ENCODE data around the gene BCHE.
A peak's percentile ranks its signal among the peaks of the same experiment; 100 is the strongest.
"Not testable (repeated sequence)": the region's sequence is repeated elsewhere in the genome, so short reads cannot be mapped to it uniquely, and the experiment has no call there.

The BCHE gene

GRCh38 chr3:165817160-165817709 is 20.0 kb downstream of the BCHE start:
- no peak for FAIRE-seq

GRCh38 chr3:165816209-165816608 is 21.0 kb downstream of the BCHE start:
- FAIRE-seq (no peak), DNase-seq (ENCODE audit: low spot score) (no peak)

More at GRCh38 chr3:165817160-165817709, 20.0 kb downstream of the BCHE start:
- DNase-seq (ENCODE audit: low spot score), result no peak

DNA sequence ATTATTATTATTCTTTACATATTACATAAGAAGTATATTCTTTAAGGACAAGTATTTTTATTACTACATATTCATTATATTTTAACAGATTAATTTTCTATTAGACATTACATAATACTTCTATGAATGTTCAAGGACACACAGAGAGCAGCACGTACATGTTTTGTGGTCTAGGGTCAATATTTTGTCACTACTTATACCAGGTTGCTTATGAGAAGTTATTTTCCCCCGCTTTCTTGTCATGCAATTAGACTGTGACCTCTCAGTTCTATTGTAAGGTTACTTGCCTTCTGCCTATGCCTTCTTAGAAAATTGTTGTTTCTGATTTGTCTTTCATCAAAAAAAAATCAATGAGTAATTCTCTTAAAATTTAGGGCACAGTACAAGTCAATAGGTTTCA is 21.5 kb downstream of the BCHE start:
- FAIRE-seq (no peak), DNase-seq (ENCODE audit: low spot score) (no peak)

- DNase-seq (ENCODE audit: low spot score) (no peak), FAIRE-seq (no peak)
Observed at GRCh38 chr3:165814380-165814779, 22.8 kb downstream of the BCHE start.

- not testable (repeated sequence) for FAIRE-seq; DNase-seq (ENCODE audit: low spot score)
Observed at GRCh38 chr3:165807937-165808336, 29.3 kb downstream of the BCHE start.

GRCh38 chr3:165805946-165806561 is 31.2 kb downstream of the BCHE start:
- DNase-seq (ENCODE audit: low spot score), result peak; percentile 8
- no peak for FAIRE-seq

DNA sequence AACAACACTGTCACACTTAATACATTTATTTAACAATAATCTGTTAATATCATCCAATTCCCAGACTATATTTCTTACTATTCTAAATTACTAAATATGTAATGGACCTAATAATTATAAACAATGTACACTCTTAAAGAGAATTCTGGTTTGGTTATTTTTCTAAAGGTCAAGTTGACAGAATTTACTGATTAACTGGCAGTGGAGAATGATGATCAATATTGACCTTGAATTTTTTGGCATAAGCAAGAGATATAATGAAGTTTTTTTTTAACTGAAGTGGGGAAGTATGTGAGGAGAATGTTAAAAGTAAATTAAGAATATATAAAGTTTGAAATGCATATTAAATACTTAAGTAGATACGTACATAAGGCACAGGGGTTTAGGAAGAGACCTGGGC is 33.8 kb downstream of the BCHE start:
- no peak for FAIRE-seq
- DNase-seq (ENCODE audit: low spot score), result no peak

DNA sequence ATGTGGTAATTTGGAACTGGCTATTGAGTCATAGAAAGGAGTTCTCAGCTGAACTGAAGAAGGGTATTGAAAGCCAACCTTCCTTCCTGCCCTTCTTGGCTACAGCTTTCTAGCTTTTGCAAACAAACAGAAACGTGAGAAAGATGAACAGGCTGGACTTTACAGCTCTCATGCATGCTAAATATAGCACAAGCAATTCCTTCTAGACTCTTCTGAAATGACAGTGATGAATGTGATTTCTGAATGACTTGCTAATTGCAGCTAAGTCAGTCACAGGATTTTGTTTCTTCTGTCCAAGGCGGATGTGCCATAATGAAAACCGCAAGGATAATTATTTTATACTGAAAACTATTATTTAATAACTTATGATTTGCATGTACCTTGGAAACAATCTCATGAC is 36.3 kb downstream of the BCHE start:
- DNase-seq (ENCODE audit: low spot score) (no peak), FAIRE-seq (no peak)

DNA sequence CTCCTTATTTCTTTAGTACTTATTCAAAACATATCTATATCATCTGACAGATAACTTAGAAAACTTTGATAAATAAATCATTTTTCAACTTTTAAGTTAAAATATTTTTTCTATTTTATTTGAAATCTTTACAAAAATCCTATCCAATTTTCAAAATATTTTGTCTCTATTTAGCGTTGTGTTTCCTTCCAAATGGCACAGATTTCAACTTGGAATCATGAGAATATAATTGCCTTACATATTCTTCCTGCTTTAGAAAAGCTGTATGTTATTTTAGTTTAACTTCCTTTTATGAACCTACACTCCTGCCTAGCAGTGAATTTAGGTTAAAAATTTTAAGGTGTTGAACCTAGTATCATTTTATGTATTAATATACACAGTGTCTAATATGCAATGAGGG is 38.2 kb downstream of the BCHE start:
- FAIRE-seq, result no peak
- no peak for DNase-seq (ENCODE audit: low spot score)

DNA sequence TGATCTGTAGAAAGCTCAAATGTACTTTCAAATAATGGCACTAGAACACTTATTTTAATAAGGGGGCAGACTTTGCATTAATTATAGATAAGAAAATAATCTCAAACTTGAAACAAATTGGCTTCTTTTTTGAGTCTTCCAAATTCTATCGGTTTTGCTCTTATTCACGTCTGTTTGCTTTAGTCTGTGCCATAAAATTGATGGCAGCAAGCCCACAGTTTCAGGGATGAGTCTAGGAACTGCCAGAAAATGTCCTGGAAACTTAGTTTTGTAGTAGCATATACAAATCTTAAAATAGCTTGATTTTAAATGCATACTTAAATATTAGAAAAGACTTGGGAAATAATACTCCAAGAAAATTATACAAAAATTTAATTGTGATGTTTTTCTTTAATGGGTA is 39.7 kb downstream of the BCHE start:
- DNase-seq (ENCODE audit: low spot score) (no peak), FAIRE-seq (no peak)

DNA sequence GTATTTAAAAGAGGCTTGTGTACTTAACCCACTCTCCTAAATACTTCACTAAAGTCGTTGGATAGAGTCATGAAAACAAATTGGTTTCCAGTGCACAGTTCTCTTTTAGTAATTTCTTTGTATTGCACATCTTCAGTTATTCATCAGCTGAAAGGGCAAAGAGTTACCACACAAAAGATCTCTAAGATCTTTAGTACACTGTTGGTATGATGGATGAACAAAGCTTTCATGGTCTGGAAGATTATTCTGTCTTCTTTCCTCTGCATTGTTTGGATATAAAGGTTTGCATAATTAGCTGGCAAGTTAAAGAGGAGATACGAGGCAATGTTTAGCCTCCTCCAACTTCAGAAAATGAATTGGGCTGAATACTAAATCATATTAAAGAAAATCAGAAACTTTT is 40.5 kb downstream of the BCHE start:
- FAIRE-seq (no peak), DNase-seq (ENCODE audit: low spot score) (no peak)

DNA sequence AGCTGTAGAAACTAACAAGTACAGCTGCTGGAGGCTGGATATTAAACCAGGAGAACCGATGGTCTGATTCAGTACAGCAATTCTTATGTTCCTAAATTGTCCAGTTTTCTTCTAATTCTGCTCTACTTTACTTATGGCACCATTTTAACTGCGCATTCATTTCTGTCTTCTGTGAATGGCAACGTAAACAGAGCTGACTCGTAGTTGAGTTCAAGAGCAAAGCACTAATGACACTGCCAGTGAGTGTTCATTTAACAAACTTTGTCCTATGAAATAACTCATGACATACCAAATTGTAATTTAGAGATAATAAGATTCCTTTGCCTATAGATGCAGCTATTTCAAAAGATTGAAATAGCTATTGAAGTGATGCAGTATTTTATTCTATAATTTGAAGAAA is 48.7 kb downstream of the BCHE start:
- DNase-seq (ENCODE audit: low spot score), result no peak
- no peak for FAIRE-seq

DNA sequence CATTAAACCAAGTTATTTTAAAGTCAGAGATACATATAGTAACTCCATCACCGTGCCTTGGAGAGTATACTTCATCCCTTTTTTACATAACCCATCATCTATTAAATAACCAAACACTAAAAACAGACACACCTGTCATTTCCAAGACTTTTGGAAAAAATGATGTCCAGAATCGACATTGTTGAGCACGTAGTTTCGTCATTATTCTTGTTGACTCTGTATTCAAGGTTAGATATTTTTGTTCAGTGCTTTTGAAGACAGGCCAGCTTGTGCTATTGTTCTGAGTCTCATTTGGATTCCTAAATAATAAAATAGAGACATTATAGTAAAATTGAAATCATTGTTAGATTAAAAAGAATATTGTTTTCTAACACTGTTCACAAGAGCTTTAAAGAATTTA is 51.2 kb downstream of the BCHE start:
- no peak for FAIRE-seq
- no peak for DNase-seq (ENCODE audit: low spot score)

GRCh38 chr3:165784337-165784736 is 52.9 kb downstream of the BCHE start:
- no peak for FAIRE-seq

DNA sequence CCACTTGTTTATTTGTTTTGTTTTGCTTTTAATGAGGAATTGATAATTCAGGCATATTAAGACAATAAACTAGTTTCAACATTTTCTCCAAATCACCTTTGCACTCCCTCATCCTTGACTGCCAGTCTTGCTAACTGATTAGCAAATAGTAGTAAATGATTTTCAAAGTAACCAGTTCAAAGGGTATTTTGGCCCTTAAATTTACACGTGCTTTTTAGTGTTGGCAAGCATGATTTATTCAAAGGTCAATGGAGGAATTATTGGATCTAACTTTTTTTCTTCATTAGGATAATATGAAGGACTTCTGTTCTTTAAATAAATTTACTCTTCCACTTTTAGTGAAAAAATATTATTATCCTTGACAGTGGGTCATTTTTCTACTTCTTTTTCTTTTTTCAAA is 53.8 kb downstream of the BCHE start:
- FAIRE-seq, result no peak
- no peak for DNase-seq (ENCODE audit: low spot score)

More at GRCh38 chr3:165784337-165784736, 52.9 kb downstream of the BCHE start:
- DNase-seq (ENCODE audit: low spot score), result no peak

- no peak for FAIRE-seq
- DNase-seq (ENCODE audit: low spot score), result no peak
Observed at GRCh38 chr3:165778891-165779290, 58.3 kb downstream of the BCHE start.

- FAIRE-seq (no peak), DNase-seq (ENCODE audit: low spot score) (no peak)
Observed at GRCh38 chr3:165778456-165778855, 58.8 kb downstream of the BCHE start.

GRCh38 chr3:165775824-165776223 is 61.4 kb downstream of the BCHE start:
- FAIRE-seq (no peak), DNase-seq (ENCODE audit: low spot score) (no peak)

GRCh38 chr3:165770781-165771180 is 66.4 kb downstream of the BCHE start:
- DNase-seq (ENCODE audit: low spot score) (no peak), FAIRE-seq (no peak)

DNA sequence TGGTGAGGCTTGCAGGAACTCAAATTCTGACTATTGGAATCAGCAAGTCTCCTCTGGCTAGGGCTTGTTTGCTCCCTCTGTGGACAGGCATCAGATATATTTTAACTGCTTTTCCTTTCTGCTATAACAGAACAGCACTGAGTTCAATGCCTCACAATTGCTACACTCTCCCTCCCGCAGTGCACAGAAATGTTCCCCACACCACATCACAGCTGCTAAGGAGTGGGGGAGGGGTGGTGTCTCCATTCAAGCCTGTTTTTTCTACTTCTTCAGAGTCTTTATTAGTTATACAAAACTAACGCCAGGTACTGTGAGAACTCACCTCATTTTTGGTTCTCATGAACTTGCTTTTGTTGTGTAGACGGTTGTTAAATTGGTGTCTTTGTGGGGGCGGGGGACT is 68.5 kb downstream of the BCHE start:
- DNase-seq (ENCODE audit: low spot score) (no peak), FAIRE-seq (no peak)

GRCh38 chr3:165759041-165759440 is 78.2 kb downstream of the BCHE start:
- no peak for FAIRE-seq
- no peak for DNase-seq (ENCODE audit: low spot score)

DNA sequence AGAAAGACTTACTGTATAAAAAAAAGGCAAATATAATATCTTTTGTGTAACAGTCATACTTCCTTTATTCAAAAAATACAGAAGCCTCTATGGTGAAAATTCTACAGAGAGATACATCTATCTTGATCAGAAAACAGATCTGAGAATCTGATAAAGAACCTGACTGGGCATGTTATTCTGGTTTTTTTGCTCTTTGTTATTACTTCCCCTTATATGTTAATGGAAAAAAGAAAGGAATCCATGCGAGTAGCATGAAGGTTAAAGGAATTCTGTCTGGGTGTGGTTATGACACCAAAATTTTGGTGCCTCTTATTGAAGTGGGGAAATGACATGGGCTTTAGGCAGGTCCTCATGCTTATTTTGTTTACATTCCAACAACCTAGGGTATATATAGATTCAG is 81.7 kb downstream of the BCHE start:
- FAIRE-seq (no peak), DNase-seq (ENCODE audit: low spot score) (no peak)

DNA sequence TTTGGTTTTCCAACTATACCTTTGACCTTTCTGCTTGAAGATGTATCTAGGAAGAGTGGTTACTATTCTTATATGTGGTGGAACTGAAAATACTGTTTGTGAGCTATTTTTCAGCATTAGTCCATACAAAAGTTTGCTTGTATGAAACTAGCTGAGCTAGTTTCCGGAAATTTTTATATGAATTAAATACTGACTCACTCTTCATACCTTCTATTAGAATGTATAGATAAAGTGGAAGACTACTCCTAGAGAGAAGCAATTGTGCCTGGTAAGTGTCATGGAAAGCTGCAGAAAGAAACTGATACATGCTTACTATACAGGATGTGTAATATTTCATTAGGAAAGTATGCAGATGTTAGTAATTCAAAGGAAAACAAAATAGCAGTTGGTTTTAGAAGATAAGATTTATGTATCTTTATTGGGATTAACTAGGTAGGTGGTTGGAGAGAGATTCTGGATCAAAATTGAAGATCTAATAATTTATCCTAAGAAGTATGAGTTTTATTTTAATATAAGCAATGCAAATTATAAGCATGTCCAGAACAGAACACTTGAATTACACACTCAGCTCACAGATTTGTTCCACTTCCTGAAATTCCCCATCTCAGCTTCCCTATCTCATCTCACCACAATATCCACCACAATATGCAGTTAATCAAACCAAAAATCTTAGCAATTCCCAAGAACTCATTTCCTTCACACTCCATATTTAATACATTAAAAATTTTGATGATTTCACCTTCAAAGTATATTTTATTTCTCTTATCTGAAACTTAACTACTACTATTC is 82.8 kb downstream of the BCHE start:
- DNase-seq (ENCODE audit: low spot score) (no peak), FAIRE-seq (no peak)
